GM20000 (cell line): ENCODE data around the gene RUNX1.

Experiments used
- DNase-seq: peaks from one replicate; pipeline ENCODE4 v3.0.0; 2012; ENCODE audit warnings: low spot score
- CTCF ChIP-seq: IDR thresholded peaks from 2 replicates; pipeline ENCODE4 v1.5.1; 2012; ENCODE audit warnings: mild to moderate bottlenecking, control low read depth; ENCODE audit errors: extremely low read depth, missing control alignments

Gene RUNX1

GRCh38 chr21:35077466-35077865 is 28.4 kb upstream of the RUNX1 start:
- DNase-seq: no peak
- TF ChIP-seq CTCF: no peak

GRCh38 chr21:35075546-35075945 is 26.4 kb upstream of the RUNX1 start:
- no peak for TF ChIP-seq CTCF
- DNase-seq: no peak

- DNase-seq: no peak
- TF ChIP-seq CTCF: no peak
These were observed 23.9 kb upstream of the RUNX1 start for GRCh38 chr21:35072960-35073359.

- TF ChIP-seq CTCF: no peak
- no peak for DNase-seq
These were observed 23.5 kb upstream of the RUNX1 start for GRCh38 chr21:35072557-35072956.

GRCh38 chr21:35071347-35071746 is 22.2 kb upstream of the RUNX1 start:
- TF ChIP-seq CTCF: no peak
- DNase-seq: no peak

- no peak for DNase-seq
- TF ChIP-seq CTCF: no peak
These were observed 21.3 kb upstream of the RUNX1 start for GRCh38 chr21:35070436-35070835.

GRCh38 chr21:35066824-35067223 is 17.7 kb upstream of the RUNX1 start:
- TF ChIP-seq CTCF: no peak
- no peak for DNase-seq
